Measurements from ENCODE around the gene ATOX1.

GRCh38 chr5:151795426-151795825 is 37.0 kb upstream of the ATOX1 start:
- TF ChIP-seq CTCF (IDR thresholded peaks at IDR 0.05; ENCODE audit: low read depth, low read length) (no peak), EZH2phosphoT487 (IDR thresholded peaks at IDR 0.05; ENCODE audit: low read depth) (no peak)

Measured in OCI-LY3 (cell line).